ENCODE measurements around the gene SUMO1.

Gene SUMO1

GRCh38 chr2:202157211-202157990, 81.0 kb downstream of the SUMO1 start:
- H3K27me3 ChIP-seq (ENCODE audit: insufficient read depth, poor library complexity, severe bottlenecking) = no peaks in the 10 kb centered on the region
- no peak for TF ChIP-seq CTCF (IDR thresholded peaks at IDR 0.05; ENCODE audit: poor library complexity, severe bottlenecking)
- DNase-seq (ENCODE audit: low spot score) (no peak), ATAC-seq (ENCODE audit: low read depth) (no peak)
- no peak overlapping the region for H3K4me3 ChIP-seq (ENCODE audit: severe bottlenecking)
- no peaks in the 10 kb centered on the region for H3K9me3 ChIP-seq (ENCODE audit: severe bottlenecking)
- H3K27ac ChIP-seq (ENCODE audit: poor library complexity, severe bottlenecking) = no peak overlapping the region
- no peaks in the 10 kb centered on the region for H3K4me1 ChIP-seq (ENCODE audit: insufficient read depth, poor library complexity, severe bottlenecking)
- H3K36me3 ChIP-seq (ENCODE audit: low read depth) = no peaks in the 10 kb centered on the region
